PC-9 (cell line): ENCODE data around the gene ZACN. TPM values are rescaled to one million over a fixed set of nuclear protein-coding genes. Genes with fewer than 3 reads are reported as not detected.

ENCODE experiments used
- BruUV-seq: library from RNA; stranded (reverse); fragments of 400-500 nt; replicated peaks from 2 replicates; lab custom pipeline; 2021; lab: Mats Ljungman, UMichigan
- CTCF ChIA-PET: fragments of 300-600 bp; sonication (Branson Sonifier 250); formaldehyde crosslinking; loops from one replicate; lab custom pipeline; 2022; ENCODE audit warnings: antibody characterized with exemption; lab: Charles Lee
- POLR2A ChIA-PET: fragments of 300-600 bp; sonication (Branson Sonifier 250); formaldehyde crosslinking; loops from one replicate; lab custom pipeline; 2022; ENCODE audit warnings: antibody characterized with exemption; ENCODE audit not compliant: unreplicated experiment; lab: Charles Lee
- DNase-seq, 2 experiments: peaks; one replicate each; pipeline versions ENCODE4 v3.0.0 to v3.0.0-alpha.2; 2015 to 2022; ENCODE audit warnings: mixed read lengths in 1 of 2
- H2AFZ ChIP-seq: fragments of 200-600 bp; sonication (generic); 2 replicates; pipeline ENCODE4 v1.8.1; 2017; ENCODE audit warnings: antibody characterized with exemption
- H3F3A ChIP-seq: fragments of 200-600 bp; sonication (generic); 2 replicates; pipeline ENCODE4 v1.8.1; 2017; ENCODE audit warnings: antibody characterized with exemption, mild to moderate bottlenecking, low read depth; ENCODE audit not compliant: insufficient read depth
- H3K27ac ChIP-seq: fragments of 200-600 bp; sonication (generic); 2 replicates; pipeline ENCODE4 v1.6.1; 2016; ENCODE audit warnings: mixed run types
- H3K27me3 ChIP-seq: fragments of 200-600 bp; sonication (generic); 2 replicates; pipeline ENCODE4 v1.6.1; 2016; ENCODE audit warnings: low read depth, mixed run types; ENCODE audit not compliant: insufficient read depth
- H3K36me3 ChIP-seq: fragments of 200-600 bp; sonication (generic); 2 replicates; pipeline ENCODE4 v1.6.1; 2016; ENCODE audit warnings: low read depth, mixed run types
- H3K4me1 ChIP-seq: fragments of 200-600 bp; sonication (generic); replicated peaks from 2 replicates; pipeline ENCODE4 v1.6.1; 2016; ENCODE audit warnings: mixed run types; ENCODE audit not compliant: insufficient read depth
- H3K4me2 ChIP-seq: fragments of 200-600 bp; sonication (generic); 2 replicates; pipeline ENCODE4 v1.6.1; 2017; ENCODE audit warnings: mixed run types
- H3K4me3 ChIP-seq: fragments of 200-600 bp; sonication (generic); 2 replicates; pipeline ENCODE4 v1.6.1; 2016; ENCODE audit warnings: mixed run types
- H3K79me2 ChIP-seq: fragments of 200-600 bp; sonication (generic); 2 replicates; pipeline ENCODE4 v1.6.1; 2017; ENCODE audit warnings: low read depth, mixed run types
- H3K9me2 ChIP-seq: fragments of 200-600 bp; sonication (generic); 2 replicates; pipeline ENCODE4 v1.8.1; 2017; ENCODE audit warnings: mild to moderate bottlenecking; ENCODE audit not compliant: insufficient read depth
- H3K9me3 ChIP-seq: fragments of 200-600 bp; sonication (generic); 2 replicates; pipeline ENCODE4 v1.8.1; 2016; ENCODE audit warnings: low read depth; ENCODE audit not compliant: insufficient read depth
- H4K20me1 ChIP-seq: fragments of 200-600 bp; sonication (generic); 2 replicates; pipeline ENCODE4 v1.8.1; 2017; ENCODE audit not compliant: insufficient read depth
- EZH2 ChIP-seq: fragments of 200-600 bp; sonication (generic); IDR thresholded peaks from 2 replicates; pipeline ENCODE4 v1.8.0; 2017; ENCODE audit warnings: antibody characterized with exemption, low read depth
- intact Hi-C: fragments of 100-400 bp; cut with micrococcal nuclease; formaldehyde crosslinking; loops from one replicate; pipeline ENCODE4 v1.10.0; 2022; ENCODE audit not compliant: unreplicated experiment
- total RNA-seq: library from RNA; stranded (reverse); gene quantifications from 2 replicates; pipeline ENCODE4 v1.2.3, GENCODE V29; 2021
- TF ChIP-seq, protein P1 (sequence below): fragments of 200-600 bp; sonication (generic); conservative IDR thresholded peaks from 2 replicates; pipeline ENCODE4 v1.6.1; 2017; ENCODE audit warnings: mixed run types, antibody characterized with exemption, mild to moderate bottlenecking, moderate library complexity

ZACN gene
- total RNA-seq, 1 experiment from 2014 or later: not detected

DNA sequence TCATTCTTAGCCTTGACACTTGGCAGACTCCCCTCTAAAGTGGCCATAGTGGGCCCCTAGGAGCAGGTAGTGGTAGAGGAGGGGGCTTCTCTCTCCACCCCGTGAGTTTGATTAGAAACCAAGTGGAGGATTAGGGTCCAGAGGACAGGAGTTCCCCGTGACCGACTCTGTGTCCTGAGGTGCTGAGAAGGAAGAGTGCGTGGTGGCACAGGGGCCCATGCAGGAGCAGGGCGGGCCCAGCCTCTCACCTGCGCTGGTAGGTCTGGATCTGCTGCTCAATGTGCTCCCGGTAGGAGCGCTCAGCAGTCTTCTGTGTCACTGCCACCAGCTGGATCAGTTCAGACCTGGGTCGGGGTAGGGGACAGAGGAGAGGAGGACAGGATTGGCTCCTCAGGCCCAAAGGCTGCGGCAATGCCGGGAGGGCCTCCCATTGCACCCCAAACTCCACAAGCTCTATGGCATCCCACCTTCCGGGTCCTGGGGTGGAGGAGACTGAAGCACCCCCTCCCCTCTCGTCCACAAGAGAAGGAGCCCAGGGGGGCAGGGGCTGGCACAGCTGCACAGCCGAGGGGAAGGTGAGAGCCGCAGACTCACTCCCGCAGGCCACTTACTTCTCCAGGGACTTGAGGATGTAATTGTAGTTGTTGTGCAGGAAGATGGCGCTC, 6.2 kb downstream of the ZACN start:
- TF ChIP-seq EZH2: no peak
- TF ChIP-seq, protein P1, sequence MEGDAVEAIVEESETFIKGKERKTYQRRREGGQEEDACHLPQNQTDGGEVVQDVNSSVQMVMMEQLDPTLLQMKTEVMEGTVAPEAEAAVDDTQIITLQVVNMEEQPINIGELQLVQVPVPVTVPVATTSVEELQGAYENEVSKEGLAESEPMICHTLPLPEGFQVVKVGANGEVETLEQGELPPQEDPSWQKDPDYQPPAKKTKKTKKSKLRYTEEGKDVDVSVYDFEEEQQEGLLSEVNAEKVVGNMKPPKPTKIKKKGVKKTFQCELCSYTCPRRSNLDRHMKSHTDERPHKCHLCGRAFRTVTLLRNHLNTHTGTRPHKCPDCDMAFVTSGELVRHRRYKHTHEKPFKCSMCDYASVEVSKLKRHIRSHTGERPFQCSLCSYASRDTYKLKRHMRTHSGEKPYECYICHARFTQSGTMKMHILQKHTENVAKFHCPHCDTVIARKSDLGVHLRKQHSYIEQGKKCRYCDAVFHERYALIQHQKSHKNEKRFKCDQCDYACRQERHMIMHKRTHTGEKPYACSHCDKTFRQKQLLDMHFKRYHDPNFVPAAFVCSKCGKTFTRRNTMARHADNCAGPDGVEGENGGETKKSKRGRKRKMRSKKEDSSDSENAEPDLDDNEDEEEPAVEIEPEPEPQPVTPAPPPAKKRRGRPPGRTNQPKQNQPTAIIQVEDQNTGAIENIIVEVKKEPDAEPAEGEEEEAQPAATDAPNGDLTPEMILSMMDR: no peak
- H3K79me2 ChIP-seq: no peaks in the 10 kb centered on the region
- no peaks in the 10 kb centered on the region for H4K20me1 ChIP-seq
- ChIA-PET CTCF (no interaction called here), POLR2A (no interaction called here)
- H3K9me2 ChIP-seq: no peaks in the 10 kb centered on the region
- DNase-seq: no peak
- intact Hi-C loops: no loop called here
- no peak overlapping the region for H3K27ac ChIP-seq
- H3K4me2 ChIP-seq: no peak overlapping the region
- H3K9me3 ChIP-seq: no peaks in the 10 kb centered on the region
- BruUV-seq: no TSS peak
- H3K4me3 ChIP-seq: no peak overlapping the region
- H3K4me1 ChIP-seq: no peaks in the 10 kb centered on the region
- H3K27me3 ChIP-seq: no peaks in the 10 kb centered on the region
- H2AFZ ChIP-seq: no peak overlapping the region
- H3F3A ChIP-seq: no peaks in the 10 kb centered on the region
- no peaks in the 10 kb centered on the region for H3K36me3 ChIP-seq

DNA sequence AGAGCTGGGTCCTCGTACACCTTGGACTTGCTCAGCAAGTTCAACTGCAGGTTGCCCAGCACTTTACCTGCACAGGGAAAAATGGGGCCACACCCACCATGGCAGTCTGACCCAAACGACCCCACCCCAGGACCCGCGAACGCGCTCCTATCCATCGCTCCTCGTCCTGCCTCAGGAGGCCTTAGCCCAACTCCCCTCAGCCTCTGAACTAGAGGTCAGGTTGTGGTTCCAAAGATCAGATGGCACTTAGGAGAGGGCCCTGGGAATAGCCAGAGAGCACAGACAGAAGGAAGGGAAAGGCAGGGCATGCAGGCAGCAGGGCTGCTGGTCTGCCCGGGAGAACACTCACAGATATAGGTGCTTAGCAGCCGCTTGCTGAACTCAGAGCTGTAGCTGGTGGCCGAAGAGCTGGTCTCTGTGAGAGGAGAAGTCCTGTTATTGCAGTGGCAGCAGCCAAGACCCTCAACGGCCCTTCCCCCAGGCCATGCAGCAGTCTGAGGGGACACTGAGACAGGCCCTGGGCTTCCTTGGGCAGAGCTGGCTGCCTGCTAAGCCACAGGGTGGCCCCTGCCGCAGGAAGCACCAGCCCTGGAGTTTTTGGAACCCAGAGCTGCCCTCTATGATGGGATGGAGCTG, 6.9 kb downstream of the ZACN start:
- Histone ChIP-seq H3K4me1 (no peaks in the 10 kb centered on the region), H3K27me3 (no peaks in the 10 kb centered on the region), H3K27ac (no peak overlapping the region), H4K20me1 (no peaks in the 10 kb centered on the region), H3K9me2 (no peaks in the 10 kb centered on the region), H3K79me2 (no peaks in the 10 kb centered on the region), H3K4me2 (no peak overlapping the region), H3F3A (no peaks in the 10 kb centered on the region), H3K9me3 (no peaks in the 10 kb centered on the region), H3K4me3 (no peak overlapping the region), H2AFZ (no peak overlapping the region), H3K36me3 (no peaks in the 10 kb centered on the region)
- ChIA-PET POLR2A (no interaction called here), CTCF (no interaction called here)
- no TSS peak for BruUV-seq
- no peak for DNase-seq
- TF ChIP-seq, protein P1: no peak
- TF ChIP-seq EZH2: no peak
- intact Hi-C loops: no loop called here

DNA sequence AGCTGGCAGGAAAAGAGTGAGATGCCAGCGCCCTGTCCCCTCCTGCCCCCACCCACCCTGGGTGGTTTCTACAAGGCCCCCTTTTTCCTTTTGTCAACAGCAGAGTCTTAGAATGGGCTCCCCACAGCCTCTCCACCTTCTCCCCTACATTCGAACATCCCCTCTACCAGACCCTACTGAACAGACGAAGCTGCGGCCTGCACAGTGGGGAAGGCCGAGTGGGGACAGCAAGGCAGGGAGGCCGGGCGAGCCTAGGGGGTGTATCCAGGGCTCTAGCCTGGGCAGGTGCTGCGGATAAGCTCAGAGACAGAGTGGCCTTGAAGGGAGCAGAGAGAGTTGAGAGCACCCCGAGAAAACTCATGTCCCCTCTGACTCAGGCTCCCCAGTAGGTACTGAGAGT, 7.4 kb downstream of the ZACN start:
- Histone ChIP-seq H2AFZ (no peak overlapping the region), H3K27ac (no peak overlapping the region), H3K4me2 (no peak overlapping the region), H3K4me1 (no peaks in the 10 kb centered on the region), H3F3A (no peaks in the 10 kb centered on the region), H3K79me2 (no peaks in the 10 kb centered on the region), H3K4me3 (no peak overlapping the region), H3K9me3 (no peaks in the 10 kb centered on the region), H3K9me2 (no peaks in the 10 kb centered on the region), H3K36me3 (no peaks in the 10 kb centered on the region), H3K27me3 (no peaks in the 10 kb centered on the region), H4K20me1 (no peaks in the 10 kb centered on the region)
- no peak for DNase-seq
- BruUV-seq: no TSS peak
- POLR2A ChIA-PET: no interaction called here
- intact Hi-C loops: no loop called here
- CTCF ChIA-PET: no interaction called here
- TF ChIP-seq EZH2: no peak
- TF ChIP-seq, protein P1: no peak
